HG03521 (cell line): ENCODE results near the gene AFF1.
"Not testable (repeated sequence)": the region's sequence is repeated elsewhere in the genome, so short reads cannot be mapped to it uniquely, and the experiment has no call there.

Source experiments
- ATAC-seq: cut with Tn5 transposase; IDR thresholded peaks from one replicate; pipeline ENCODE4 v1.9.1; 2021; ENCODE audit warnings: mild to moderate bottlenecking, moderate library complexity; ENCODE audit not compliant: unreplicated experiment

Gene AFF1

DNA sequence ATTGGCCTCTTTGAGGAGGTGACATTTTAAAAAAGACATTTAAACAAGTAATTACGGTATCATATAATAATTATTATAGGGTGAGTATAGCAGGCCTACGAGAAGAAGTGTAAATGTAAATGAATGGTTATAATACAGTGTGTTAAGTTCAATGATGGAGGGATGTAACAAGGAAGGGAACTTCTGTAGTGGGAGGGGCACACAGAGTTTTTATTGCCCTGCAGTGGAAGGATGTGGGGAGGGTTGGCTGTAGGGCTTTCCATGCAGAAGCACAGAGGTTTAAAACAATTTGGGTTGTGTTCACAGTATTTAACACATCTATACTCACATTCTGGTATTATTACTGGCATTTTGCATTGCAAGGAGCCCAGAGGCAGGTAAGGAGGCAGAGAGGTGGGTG is 41.1 kb downstream of the AFF1 start:
- no peak for ATAC-seq

- no peak for ATAC-seq
Measured at GRCh38 chr4:86976801-86977485, 42.1 kb downstream of the AFF1 start.

DNA sequence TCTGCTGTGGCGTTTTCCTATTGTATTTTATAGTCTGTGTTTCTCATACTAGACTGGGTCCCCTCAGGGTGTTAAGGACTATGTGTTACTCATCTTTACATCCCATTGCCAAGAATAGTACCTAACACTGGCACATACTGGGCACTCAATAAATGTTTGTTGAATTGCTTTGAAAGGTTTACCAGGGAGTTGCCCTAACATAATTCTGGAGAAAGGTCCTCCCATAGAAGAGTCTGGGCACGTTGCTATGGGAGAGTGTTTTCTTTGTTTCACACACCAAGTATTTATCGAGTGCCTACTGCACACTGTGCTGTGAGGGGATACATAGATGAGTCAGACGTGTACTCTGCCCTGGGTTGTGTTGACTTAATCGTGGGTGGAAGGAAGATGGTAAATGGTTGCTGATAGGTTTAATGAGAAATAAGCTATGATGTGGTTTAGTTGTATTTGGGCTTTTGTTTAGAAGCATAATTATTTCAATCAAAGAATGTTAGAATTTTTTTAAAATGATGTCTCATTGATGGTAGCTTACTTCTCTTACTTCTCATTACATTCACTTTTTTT is 42.9 kb downstream of the AFF1 start:
- peak; percentile 91 for ATAC-seq

DNA sequence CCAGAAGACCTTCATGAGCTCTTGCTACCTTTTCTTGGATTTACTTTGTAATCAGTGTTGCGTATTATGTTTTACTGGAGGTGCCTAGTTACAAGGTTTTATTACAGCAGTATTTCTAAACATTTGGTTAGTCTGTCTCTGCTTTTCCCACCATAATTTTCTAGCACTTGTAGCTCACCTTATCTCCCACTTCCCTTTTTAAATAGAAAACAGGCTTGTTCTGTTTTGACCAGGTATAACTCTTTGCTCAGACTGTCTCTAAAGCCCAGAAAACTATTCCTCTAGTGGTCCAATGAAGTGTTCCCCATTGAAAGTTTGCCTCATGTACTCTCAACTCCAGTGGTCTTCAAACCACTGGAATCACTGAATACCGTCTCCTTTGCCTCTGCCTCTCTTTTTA is 43.9 kb downstream of the AFF1 start:
- no peak for ATAC-seq

- no peak for ATAC-seq
Measured at GRCh38 chr4:86980230-86980629, 45.4 kb downstream of the AFF1 start.

DNA sequence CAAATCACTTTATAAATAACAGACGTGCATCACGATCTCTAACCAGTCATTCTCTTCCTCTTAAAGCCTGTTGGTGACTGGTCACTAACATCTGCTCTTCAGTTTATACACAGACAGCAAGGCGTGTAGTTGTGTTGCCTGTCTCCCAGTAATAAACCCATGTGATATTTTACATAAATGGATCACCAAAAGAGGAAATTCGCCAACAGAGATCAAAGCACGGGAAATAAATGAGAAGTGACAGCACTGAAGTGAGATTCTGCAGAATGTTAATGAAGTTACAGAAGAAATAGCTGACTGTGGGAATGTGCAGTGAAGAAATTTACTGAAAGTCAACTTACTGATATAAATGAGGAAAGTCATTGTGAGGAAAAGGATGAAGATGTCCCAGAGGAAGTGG is 47.0 kb downstream of the AFF1 start:
- ATAC-seq, result no peak

- ATAC-seq, result not testable (repeated sequence)
Measured at GRCh38 chr4:86985852-86986251, 51.0 kb downstream of the AFF1 start.

- ATAC-seq, result not testable (repeated sequence)
Measured at GRCh38 chr4:86989658-86990057, 54.8 kb downstream of the AFF1 start.

GRCh38 chr4:86990510-86990909 is 55.7 kb downstream of the AFF1 start:
- no peak for ATAC-seq

- ATAC-seq, result no peak
Measured at GRCh38 chr4:86991994-86992393, 57.2 kb downstream of the AFF1 start.

- no peak for ATAC-seq
Measured at GRCh38 chr4:86993909-86994681, 59.3 kb downstream of the AFF1 start.

GRCh38 chr4:86994686-86995085 is 59.9 kb downstream of the AFF1 start:
- no peak for ATAC-seq

GRCh38 chr4:86996510-86996909 is 61.7 kb downstream of the AFF1 start:
- ATAC-seq, result not testable (repeated sequence)

GRCh38 chr4:86999136-86999643 is 64.4 kb downstream of the AFF1 start:
- no peak for ATAC-seq

- ATAC-seq, result no peak
Measured at GRCh38 chr4:87002682-87003043, 67.9 kb downstream of the AFF1 start.

DNA sequence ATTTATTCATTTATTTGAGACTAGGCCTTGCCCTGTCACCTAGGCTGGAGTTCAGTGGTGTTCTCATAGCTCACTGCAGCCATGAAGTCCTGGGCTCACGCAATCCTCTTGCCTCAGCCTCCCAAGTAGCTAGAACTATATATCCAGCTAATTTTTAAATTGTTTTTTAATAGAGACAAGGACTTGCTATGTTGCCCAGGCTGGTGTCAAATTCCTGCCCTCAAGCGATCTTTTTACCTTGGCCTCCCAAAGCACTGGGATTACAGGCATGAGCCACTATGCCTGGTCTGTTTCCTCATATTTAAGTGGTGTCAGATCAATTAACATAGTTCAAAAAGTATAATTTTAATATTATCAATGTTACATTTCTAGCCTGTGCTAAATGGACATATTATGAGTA is 68.5 kb downstream of the AFF1 start:
- ATAC-seq, result no peak

DNA sequence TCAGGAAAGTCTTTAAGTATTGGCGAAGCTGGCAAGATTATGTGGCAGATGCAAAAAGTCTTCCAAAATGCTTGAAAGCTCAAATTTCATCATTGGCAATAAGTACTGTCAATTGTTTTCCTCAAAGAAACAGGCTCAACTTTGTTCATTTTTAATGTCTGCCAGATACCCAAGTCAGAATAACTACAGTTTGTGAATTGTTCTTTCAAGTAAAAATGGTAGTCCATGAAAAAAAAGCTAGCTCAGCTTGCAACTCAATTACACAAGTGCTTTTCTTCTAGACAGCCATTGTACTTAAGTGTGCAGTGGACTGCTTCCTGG is 70.5 kb downstream of the AFF1 start:
- ATAC-seq, result no peak

- no peak for ATAC-seq
Measured at GRCh38 chr4:87005690-87006425, 71.0 kb downstream of the AFF1 start.

DNA sequence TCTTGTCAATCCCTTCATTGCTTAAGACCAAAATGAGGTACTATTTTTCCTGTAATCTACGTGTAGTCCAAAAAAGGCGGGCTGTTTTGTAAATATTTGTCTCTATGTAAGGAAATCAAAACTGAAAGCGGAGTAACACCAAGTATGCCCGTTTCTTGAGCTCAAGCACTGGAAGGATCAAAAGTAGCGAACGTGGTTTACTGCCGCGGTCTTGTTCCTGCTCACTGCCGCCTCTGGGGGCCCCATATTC is 71.5 kb downstream of the AFF1 start:
- no peak for ATAC-seq

DNA sequence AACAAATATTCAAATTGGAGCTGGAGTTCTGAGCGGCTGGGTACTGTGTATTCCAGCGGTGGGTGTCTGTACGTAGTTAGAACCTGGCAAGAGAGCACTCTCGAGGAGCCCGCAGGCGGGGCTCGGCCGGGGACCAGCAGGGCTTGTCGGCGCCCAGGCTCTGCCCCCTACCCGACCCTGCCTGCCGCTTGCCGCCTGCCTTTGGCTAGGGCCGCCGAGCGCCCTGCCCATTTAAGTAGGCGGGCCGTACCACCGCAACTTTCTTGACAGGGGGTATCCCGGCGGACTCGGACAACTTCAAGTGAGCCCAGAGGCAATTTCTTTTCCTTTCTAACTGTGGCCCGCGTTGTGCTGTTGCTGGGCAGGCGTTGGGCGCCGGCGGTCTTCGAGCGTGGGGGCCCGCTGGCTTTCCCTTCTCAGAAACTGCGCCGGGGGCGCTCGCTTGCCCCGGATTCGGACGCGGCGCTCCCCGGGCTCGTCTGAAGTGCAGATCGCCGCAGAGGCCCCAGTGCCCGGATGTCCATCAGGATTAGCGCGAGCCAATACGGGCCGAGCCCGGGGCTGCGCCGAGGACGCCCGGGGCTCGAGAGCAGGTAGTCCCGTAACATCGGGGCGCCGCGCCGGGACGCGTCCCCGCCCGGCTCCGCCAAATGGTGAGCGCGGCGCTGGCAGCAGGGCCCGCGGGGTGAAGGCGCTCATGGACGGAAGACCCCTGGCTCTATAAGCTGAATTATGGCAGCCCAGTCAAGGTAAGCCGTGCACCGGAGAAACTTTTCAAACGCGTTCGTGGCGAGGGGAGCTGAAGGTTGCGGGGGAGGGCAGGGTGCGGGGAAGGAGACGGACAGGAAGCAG is 72.1 kb downstream of the AFF1 start:
- ATAC-seq, result peak; percentile 68
